GM18526 (cell line): ENCODE data around the gene BAG5.

Experiments used
- POLR2A ChIP-seq: IDR thresholded peaks from 3 replicates; pipeline ENCODE4 v1.6.1; 2011; ENCODE audit not compliant: insufficient read length; ENCODE audit errors: extremely low read depth

BAG5 gene

GRCh38 chr14:103552846-103553210, 9.6 kb downstream of the BAG5 start:
- no peak for TF ChIP-seq POLR2A

GRCh38 chr14:103552011-103552845, 10.2 kb downstream of the BAG5 start:
- no peak for TF ChIP-seq POLR2A

GRCh38 chr14:103551338-103551762, 11.1 kb downstream of the BAG5 start:
- no peak for TF ChIP-seq POLR2A

- TF ChIP-seq POLR2A, result no peak
These were observed 11.8 kb downstream of the BAG5 start for GRCh38 chr14:103550451-103551337.

GRCh38 chr14:103549361-103550311, 12.8 kb downstream of the BAG5 start:
- TF ChIP-seq POLR2A, result no peak

GRCh38 chr14:103548463-103549351, 13.8 kb downstream of the BAG5 start:
- no peak for TF ChIP-seq POLR2A

GRCh38 chr14:103547941-103548462, 14.5 kb downstream of the BAG5 start:
- no peak for TF ChIP-seq POLR2A

- TF ChIP-seq POLR2A, result no peak
These were observed 15.0 kb downstream of the BAG5 start for GRCh38 chr14:103547455-103547940.

- TF ChIP-seq POLR2A, result no peak
These were observed 15.6 kb downstream of the BAG5 start for GRCh38 chr14:103546652-103547454.

- no peak for TF ChIP-seq POLR2A
These were observed 16.4 kb downstream of the BAG5 start for GRCh38 chr14:103545915-103546651.

- TF ChIP-seq POLR2A, result no peak
These were observed 17.1 kb downstream of the BAG5 start for GRCh38 chr14:103545219-103545914.

- TF ChIP-seq POLR2A, result no peak
These were observed 17.9 kb downstream of the BAG5 start for GRCh38 chr14:103544388-103545218.
